H1 (cell line): Measurements from ENCODE around the gene ABCA13. TPM values are rescaled to one million over a fixed set of nuclear protein-coding genes. Genes with fewer than 3 reads are reported as not detected.

Source experiments
- HDAC2 ChIP-seq, 2 experiments: fragments of 300-600 bp in 1 of 2; sonication (generic) in 1 of 2; IDR thresholded peaks; 2 replicates each; pipeline ENCODE4 v1.6.1; 2011 to 2012; ENCODE audit warnings: low read depth in 2 of 2, low read length in 2 of 2, mild to moderate bottlenecking in 2 of 2, moderate library complexity in 2 of 2, borderline replicate concordance in 1 of 2, inconsistent platforms in 1 of 2
- MAFK ChIP-seq: IDR thresholded peaks from 2 replicates; pipeline ENCODE4 v1.6.1; 2012; ENCODE audit warnings: low read depth, mild to moderate bottlenecking, improper control_type of control experiment, low read length
- SAP30 ChIP-seq: fragments of 300-600 bp; sonication (generic); IDR thresholded peaks from 2 replicates; pipeline ENCODE4 v1.7.1; 2012; ENCODE audit warnings: low read length, moderate library complexity, mild to moderate bottlenecking, inconsistent platforms; ENCODE audit not compliant: insufficient read depth, insufficient replicate concordance
- polyA plus RNA-seq, 7 experiments: library from polyadenylated mRNA; depleted of rRNA in 3 of 7; stranded (reverse) in 5 of 7; unstranded in 2 of 7; fragments of >200 nt in 5 of 7; fragments of 200-250 nt in 2 of 7; gene quantifications; 1 replicate in 5 of 7; 2 replicates in 1 of 7; 4 replicates in 1 of 7; pipeline versions ENCODE4 v1.2.1 to v1.2.3, GENCODE V29; 2011 to 2013; ENCODE audit warnings: missing spikeins in 2 of 7, mixed read lengths in 2 of 7
- total RNA-seq: library from RNA; stranded (reverse); fragmentation: NEBNext Ultra II Directional; extraction: Animal tissue kit (Norgen Biotek cat#: 25700); gene quantifications from 2 replicates; pipeline ENCODE4 v1.2.1, GENCODE V29; 2021
- TF ChIP-seq, protein P1 (sequence below): fragments of 300-600 bp; sonication (generic); IDR thresholded peaks from 2 replicates; pipeline ENCODE4 v1.7.1; 2012; ENCODE audit warnings: low read length, moderate library complexity, mild to moderate bottlenecking, inconsistent platforms; ENCODE audit not compliant: insufficient replicate concordance
- TF ChIP-seq, protein P2 (sequence below): IDR thresholded peaks from 2 replicates; pipeline ENCODE4 v1.6.1; 2012; ENCODE audit warnings: inconsistent platforms

Gene ABCA13
- total and polyA plus RNA-seq, 2 of the 8 experiments (the other 6 are each of a cell fraction or from before 2014, with no cell fraction given): 0.07 to 0.09 TPM

DNA sequence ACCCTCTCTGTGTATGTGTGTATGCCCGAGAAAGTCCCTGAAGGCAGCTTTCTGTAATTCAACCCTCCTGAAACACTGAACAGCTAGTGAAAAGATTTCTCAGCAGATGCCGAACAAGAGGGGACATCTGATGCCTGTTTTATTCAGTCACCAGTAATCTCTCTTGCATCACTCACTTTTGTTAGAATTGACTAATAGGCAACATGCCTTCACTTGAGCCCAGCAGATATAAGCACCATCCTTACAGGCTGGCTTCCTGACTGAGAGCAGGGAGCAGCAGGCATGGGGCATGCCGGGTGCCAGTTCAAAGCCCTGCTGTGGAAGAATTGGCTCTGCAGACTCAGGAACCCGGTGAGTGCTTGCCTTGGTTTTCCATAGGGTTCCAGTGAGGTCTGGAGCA, at the start of gene ABCA13 (continued):
- TF ChIP-seq, protein P1, sequence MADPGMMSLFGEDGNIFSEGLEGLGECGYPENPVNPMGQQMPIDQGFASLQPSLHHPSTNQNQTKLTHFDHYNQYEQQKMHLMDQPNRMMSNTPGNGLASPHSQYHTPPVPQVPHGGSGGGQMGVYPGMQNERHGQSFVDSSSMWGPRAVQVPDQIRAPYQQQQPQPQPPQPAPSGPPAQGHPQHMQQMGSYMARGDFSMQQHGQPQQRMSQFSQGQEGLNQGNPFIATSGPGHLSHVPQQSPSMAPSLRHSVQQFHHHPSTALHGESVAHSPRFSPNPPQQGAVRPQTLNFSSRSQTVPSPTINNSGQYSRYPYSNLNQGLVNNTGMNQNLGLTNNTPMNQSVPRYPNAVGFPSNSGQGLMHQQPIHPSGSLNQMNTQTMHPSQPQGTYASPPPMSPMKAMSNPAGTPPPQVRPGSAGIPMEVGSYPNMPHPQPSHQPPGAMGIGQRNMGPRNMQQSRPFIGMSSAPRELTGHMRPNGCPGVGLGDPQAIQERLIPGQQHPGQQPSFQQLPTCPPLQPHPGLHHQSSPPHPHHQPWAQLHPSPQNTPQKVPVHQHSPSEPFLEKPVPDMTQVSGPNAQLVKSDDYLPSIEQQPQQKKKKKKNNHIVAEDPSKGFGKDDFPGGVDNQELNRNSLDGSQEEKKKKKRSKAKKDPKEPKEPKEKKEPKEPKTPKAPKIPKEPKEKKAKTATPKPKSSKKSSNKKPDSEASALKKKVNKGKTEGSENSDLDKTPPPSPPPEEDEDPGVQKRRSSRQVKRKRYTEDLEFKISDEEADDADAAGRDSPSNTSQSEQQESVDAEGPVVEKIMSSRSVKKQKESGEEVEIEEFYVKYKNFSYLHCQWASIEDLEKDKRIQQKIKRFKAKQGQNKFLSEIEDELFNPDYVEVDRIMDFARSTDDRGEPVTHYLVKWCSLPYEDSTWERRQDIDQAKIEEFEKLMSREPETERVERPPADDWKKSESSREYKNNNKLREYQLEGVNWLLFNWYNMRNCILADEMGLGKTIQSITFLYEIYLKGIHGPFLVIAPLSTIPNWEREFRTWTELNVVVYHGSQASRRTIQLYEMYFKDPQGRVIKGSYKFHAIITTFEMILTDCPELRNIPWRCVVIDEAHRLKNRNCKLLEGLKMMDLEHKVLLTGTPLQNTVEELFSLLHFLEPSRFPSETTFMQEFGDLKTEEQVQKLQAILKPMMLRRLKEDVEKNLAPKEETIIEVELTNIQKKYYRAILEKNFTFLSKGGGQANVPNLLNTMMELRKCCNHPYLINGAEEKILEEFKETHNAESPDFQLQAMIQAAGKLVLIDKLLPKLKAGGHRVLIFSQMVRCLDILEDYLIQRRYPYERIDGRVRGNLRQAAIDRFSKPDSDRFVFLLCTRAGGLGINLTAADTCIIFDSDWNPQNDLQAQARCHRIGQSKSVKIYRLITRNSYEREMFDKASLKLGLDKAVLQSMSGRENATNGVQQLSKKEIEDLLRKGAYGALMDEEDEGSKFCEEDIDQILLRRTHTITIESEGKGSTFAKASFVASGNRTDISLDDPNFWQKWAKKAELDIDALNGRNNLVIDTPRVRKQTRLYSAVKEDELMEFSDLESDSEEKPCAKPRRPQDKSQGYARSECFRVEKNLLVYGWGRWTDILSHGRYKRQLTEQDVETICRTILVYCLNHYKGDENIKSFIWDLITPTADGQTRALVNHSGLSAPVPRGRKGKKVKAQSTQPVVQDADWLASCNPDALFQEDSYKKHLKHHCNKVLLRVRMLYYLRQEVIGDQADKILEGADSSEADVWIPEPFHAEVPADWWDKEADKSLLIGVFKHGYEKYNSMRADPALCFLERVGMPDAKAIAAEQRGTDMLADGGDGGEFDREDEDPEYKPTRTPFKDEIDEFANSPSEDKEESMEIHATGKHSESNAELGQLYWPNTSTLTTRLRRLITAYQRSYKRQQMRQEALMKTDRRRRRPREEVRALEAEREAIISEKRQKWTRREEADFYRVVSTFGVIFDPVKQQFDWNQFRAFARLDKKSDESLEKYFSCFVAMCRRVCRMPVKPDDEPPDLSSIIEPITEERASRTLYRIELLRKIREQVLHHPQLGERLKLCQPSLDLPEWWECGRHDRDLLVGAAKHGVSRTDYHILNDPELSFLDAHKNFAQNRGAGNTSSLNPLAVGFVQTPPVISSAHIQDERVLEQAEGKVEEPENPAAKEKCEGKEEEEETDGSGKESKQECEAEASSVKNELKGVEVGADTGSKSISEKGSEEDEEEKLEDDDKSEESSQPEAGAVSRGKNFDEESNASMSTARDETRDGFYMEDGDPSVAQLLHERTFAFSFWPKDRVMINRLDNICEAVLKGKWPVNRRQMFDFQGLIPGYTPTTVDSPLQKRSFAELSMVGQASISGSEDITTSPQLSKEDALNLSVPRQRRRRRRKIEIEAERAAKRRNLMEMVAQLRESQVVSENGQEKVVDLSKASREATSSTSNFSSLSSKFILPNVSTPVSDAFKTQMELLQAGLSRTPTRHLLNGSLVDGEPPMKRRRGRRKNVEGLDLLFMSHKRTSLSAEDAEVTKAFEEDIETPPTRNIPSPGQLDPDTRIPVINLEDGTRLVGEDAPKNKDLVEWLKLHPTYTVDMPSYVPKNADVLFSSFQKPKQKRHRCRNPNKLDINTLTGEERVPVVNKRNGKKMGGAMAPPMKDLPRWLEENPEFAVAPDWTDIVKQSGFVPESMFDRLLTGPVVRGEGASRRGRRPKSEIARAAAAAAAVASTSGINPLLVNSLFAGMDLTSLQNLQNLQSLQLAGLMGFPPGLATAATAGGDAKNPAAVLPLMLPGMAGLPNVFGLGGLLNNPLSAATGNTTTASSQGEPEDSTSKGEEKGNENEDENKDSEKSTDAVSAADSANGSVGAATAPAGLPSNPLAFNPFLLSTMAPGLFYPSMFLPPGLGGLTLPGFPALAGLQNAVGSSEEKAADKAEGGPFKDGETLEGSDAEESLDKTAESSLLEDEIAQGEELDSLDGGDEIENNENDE: no peak
- no peak for TF ChIP-seq HDAC2 (IDR thresholded peaks at IDR 0.05; ENCODE audit: borderline replicate concordance in 1 of 2, low read depth in 2 of 2, low read length in 2 of 2)
- TF ChIP-seq MAFK: no peak
- no peak for TF ChIP-seq SAP30
- TF ChIP-seq, protein P2, sequence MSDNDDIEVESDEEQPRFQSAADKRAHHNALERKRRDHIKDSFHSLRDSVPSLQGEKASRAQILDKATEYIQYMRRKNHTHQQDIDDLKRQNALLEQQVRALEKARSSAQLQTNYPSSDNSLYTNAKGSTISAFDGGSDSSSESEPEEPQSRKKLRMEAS: no peak
- TF ChIP-seq, all 59 proteins: peak for 0
